Embryonic facial prominence (tissue), 1 donor: ENCODE measurements around the gene CGB2.
"Not testable (repeated sequence)": the region's sequence is repeated elsewhere in the genome, so short reads cannot be mapped to it uniquely, and the experiment has no call there.

Source experiments
- DNase-seq: peaks from one replicate; pipeline ENCODE4 v3.0.0-alpha.2; 2016; ENCODE audit errors: extremely low spot score

The CGB2 gene

DNA sequence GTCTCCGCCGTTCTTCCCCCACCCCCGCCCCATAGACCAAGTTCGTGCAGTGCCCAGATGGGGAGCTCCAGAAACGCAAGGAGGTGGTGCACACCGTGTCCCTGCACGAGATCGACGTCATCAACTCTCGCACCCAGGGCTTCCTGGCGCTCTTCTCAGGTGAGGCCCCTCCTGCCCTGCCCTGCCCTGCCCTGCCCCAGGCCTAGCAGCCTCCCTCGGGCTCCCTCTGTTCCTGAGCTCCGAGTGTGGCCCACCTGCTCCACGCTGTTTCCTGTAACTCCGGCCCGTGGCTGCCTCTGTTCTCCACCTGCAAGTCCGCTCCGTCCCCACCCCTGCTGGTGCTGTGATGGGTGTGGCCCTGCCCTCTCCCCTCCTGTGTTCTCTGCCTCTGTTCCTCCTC lies 21.2 kb upstream of the CGB2 start:
- DNase-seq = no peak

DNA sequence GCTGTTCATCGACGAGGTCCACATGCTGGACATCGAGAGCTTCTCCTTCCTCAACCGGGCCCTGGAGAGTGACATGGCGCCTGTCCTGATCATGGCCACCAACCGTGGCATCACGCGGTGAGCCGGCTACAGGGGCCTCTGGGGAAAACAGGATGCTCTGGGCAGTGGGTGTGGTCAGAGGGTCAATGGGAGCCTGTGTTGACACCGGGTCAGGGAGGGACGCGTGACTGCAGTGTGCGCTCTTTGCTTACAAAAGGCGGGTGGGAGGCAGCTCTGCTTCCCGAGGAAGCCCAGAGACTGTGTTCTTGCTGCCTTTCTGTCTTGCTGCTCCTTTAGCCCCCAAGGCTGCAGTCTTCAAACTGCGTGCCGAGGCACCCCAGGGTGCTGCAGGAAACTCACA lies 20.5 kb upstream of the CGB2 start:
- no peak for DNase-seq

DNA sequence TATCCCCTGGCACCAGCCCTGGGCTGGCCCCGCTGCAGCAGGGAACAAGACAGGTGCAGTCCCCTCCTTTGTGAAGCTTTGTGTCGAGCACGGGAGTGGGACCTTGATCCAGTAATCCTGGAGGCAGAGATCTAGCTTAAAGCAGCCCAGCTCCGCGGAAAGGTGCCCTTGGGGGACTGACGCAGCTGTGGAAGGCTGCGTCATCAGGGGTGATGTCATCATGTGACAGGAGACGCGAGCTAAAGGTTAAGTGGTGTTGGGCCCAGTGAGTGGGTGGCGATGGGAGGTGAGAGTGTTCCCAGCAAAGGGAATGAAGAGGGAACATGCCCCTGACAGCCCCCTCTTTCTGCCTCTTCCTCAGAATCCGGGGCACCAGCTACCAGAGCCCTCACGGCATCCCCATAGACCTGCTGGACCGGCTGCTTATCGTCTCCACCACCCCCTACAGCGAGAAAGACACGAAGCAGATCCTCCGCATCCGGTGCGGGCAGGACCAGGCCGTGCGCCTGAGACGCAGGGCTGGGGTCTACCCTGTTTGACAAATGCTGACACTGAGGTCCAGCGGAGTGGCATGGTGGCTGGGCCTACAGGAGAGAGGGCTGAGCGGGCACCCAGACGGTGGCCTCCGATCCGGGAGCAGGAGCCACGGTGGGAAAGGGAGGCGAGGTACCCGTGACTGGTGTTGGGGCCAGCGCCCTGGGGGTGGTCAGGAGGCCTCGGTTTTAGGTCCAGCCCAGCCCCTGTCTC lies 17.4 kb upstream of the CGB2 start:
- no peak for DNase-seq

DNA sequence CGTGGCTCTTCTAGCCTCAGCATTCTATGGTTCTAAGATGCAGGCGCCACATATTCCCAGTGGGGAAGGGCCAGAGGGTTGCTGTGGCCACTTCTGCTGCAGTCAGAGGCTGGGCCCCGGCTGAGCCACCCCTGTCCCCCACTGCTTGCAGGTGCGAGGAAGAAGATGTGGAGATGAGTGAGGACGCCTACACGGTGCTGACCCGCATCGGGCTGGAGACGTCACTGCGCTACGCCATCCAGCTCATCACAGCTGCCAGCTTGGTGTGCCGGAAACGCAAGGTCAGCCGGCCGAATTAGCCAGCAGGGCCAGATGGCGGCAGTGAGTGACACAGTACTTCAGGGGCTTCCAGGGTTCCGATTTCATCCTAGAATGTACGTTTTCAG lies 16.8 kb upstream of the CGB2 start:
- DNase-seq = no peak

DNA sequence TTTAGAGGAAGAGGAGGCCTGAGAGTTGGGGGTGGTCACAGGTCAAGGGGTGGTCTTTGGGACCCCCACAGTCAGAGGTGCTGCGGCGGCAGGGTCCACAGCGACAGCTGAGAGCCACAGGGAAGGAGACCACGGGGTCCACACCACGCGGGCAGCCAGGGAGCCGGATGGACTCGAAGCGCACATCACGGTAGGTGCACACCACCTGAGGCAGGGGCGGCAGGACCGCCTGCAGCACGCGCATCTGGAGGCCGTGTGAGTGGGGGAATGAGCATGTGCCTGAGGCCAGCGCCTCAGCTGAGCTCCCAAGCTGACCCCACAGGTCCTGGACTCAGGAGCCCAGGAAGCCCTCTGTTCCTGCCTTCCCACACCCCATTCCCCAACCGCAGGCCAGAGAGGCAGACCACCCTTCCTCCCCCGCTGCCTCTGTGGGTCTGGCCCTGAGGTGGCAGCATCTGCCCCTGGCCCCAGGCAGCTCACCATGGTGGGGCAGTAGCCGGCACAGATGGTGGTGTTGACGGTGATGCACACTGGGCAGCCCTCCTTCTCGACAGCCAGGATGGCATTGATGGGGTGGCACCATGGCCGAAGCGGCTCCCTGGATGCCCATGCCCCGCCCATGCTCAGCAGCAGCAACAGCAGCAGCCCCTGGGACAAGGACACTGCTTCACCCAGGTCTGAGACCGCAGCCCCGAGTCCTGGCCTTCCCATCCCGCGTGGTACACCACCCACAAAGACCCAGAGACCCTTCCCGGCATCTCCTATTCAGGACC lies 15.4 kb upstream of the CGB2 start:
- DNase-seq = no peak

DNA sequence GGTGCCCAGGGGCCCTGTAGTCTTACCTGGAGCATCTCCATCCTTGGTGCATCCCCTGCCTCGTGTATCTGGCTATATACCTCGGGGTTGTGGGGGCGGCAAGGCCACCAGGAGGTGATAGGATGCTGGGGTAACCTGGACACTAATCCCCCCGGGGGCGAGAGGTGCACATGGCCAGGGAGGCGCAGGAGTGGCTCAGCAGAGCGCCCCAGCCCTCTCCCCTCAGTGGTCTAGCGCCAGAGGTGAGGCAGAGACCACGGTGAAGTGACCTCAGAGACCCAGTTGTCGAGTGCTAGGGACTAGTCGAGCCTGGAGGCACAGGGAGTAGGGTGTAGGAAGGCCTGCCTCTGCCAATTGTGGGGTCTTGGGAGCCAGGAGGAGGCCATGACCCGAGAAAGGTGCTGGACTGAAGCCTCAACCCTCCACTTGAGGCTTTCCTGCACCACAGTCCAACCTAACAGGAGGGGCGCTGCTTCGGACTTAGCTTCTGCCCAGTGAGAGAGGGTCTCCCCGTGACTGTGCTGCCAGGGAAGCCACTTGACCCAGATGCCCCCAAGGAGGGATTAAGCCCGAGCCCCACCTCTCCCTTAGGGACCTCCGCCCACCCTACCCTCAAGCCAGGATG lies 14.5 kb upstream of the CGB2 start, which contains the start of gene LHB:
TSS of gene LHB (minus strand) at position 51 of the 625 bp plus-strand sequence. CDS start at position 41, 10 bp downstream.
- DNase-seq = no peak

DNA sequence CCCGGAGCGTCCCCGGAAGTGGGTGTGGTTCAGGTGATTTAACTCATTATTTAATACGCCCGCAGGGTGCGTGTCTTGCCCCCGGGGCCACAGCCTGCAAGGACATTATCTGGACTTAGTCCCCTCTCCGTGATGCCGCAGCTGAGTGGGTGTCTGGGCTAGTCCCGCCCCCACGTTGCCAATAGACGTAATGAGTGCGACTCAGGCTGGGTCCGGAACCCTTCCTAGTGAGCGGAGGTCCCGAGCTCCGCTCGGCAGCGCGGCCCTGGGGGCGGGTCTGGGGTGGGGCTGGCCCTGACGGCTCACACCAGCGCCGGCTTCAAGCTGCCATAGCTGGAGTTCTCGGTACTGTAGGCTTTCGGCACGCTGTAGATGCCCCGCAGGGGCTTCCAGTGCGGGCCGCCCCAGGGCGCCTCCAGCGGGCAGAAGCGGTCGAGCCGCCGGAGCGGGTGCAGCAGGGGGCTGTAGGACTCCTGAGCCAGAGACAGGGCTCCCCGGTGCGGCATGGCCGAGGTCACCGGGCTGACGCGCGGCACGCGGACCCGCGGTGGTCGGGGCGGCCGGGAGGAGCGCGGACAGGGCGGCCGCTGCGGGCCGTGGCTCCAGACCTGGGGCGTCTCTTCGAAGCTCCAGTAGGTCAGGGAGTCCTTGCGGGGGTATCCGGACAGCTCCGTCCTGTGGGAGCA lies 13.9 kb upstream of the CGB2 start:
- DNase-seq = no peak

DNA sequence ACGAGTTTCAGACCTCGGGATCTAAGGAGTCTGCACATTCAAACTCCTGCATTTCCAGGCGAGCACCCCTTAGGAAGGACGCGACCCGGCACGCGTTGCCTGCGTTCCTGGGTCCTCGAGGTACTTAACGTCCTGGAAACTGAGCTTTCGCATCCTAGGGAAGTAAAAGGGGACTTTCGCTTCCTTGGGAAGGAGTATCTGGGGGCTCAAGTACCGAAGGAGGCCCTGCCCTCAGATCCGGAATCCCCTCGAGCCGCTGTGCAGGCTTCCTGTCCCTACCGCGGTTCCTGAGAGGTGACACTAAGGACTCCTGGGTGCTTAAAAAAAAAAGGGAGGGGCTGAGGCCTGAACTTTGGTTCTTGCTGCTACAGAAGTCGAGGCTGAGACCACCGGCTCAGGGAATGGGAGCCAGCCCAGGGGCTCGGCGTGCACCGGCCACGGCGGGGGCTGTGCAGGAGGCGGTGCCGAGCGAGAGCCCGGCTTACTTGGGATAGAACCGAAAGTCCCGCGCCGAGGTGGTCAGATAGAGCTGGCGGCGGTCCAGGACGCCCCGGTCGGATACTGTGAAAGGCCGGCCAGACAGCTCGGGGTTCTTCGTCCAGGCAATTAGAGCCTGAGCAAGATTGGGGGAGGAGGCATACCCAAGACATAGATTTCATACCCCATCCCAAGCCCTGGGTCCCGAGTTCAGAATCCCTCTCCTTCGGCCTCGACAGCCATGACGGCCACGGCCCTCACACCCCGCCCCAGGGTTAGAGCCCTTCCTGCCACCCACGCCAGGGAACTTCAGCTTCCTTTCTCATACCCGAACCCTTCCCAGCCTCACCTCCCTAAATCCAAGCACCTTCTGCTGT lies 13.1 kb upstream of the CGB2 start:
- not testable (repeated sequence) for DNase-seq

DNA sequence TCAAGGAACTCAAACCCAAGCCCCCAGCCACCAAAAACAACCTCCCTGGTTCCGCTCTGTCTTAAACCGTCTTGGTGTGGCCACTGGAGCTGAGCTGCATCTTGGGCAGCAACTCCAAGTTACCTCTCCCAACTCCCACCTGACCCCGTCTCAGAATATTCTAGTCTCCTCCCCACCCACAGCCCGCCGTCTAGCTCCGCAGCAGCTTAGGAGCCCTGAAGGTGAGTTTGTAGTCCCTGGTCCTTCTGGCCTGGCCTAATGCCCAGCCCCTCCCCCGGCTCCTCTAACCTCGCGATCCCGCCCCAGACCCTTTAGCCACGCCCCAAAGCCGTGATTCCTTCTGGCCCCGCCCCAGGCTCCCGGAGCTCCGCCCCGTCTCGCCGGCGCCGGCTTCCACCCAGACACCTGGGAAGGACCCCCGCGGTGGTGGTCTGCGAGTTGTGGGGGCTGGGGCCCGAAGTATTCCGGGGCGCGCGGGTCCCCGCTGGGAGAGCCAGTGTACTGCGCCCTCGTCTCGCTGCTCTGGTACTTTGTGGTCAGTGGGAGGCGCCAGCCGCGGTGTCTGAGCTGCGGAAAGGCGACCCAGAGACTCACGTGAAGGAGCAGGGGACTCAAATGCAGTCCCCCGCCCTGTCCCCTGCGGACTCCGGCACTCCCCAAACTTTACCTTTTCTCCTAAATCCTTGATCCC lies 12.3 kb upstream of the CGB2 start:
- no peak for DNase-seq

DNA sequence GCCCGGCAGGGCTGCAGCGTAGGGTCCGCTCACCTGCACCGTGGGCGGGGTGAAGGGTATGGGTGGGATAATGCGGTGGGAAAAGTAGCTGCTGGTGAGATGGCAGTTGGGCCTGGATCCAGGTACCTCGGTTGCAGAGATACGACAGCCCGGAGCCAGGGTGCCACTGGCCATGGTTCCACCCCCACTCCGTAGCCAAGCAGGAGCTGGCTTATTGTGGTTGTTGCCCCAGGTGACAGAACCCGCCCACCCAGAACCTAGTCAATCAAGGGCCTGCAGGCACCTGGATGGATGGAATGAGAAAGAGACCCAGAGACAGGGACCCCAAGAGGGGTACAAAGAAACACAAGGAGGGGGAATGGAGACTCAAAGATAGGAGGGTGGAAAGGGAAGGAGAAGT lies 11.3 kb upstream of the CGB2 start:
- no peak for DNase-seq

DNA sequence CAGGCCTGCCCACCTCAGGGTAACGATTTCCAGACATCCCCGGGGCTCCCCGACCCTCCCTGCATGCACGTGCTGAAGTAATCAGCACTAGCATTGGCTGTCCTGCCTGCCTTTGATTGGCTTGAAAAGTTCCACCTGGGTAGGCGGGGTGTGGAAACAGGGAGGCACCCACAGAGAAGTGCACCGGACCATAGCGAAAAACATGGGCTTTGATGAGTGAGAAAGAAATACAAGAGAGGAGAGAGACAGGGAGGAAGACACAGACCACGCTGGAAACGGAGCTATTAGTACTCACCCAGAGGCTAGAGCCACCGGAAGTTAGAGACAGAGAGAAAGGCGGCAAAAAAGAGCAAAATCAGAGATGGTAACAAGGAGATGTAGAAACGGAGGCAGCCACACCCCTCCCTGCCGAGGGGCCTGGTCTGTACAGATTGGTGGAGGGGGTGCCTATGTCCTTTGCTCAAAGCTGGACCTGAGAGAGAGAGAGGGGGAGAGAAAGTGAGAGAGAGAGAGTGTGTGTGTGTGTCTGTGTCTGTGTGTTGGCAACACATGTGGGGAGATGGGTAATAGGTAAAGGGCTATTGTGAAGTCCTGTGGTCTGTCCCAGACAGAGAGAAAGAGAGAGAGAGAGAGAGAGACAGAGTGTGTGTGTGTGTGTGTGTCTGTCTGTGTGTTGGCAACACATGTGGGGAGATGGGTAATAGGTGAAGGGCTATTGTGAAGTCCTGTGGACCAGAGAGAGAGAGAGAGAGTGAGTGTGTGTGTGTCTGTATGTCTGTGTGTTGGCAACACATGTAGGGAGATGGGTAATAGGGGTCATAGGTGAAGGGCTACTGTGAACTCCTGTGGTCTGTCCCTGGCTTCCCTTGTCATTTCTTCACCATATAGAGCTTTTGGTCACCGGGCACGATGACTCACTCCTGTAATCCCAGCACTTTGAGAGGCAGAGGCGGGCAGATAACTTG lies 10.5 kb upstream of the CGB2 start:
- DNase-seq = no peak

DNA sequence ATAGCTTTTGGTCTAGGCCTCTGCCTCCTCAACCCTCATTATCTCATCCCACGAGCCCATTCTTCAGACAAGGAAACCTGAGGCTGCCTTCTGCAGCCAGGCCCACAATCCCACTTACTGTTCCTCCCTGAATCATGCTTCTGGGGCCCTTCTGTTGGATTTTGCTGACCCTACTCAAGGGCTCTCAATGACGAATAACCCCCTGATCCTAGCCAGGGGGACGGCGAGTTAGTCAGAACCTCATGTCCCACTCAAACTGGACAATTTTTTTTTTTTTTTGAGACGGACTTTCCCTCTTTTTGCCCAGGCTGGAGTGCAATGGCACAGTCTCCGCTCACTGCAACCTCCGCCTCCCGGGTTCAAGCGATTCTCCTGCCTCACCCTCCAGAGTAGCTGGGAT lies 9.6 kb upstream of the CGB2 start:
- no peak for DNase-seq

DNA sequence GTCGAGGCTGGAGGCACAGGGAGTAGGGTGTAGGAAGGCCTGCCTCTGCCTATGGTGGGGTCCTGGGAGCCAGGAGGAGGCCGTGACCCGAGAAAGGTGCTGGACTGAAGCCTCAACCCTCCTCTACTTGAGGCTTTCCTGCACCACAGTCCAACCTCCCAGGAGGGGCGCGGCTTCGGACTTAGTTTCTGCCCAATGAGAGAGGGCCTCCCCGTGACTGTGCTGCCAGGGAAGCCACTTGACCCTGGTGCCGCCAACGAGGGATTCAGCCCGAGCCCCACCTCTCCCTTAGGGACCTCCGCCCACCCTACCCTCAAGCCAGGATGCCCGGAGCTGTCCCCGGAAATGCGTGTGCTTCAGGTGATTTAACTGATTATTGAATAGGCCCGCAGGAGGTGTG lies 7.5 kb upstream of the CGB2 start, which contains the start of gene CGB3:
TSS of gene CGB3 (minus strand) at position 101 of the 400 bp plus-strand sequence. CDS start 362 bp downstream, outside the sequence.
- not testable (repeated sequence) for DNase-seq

DNA sequence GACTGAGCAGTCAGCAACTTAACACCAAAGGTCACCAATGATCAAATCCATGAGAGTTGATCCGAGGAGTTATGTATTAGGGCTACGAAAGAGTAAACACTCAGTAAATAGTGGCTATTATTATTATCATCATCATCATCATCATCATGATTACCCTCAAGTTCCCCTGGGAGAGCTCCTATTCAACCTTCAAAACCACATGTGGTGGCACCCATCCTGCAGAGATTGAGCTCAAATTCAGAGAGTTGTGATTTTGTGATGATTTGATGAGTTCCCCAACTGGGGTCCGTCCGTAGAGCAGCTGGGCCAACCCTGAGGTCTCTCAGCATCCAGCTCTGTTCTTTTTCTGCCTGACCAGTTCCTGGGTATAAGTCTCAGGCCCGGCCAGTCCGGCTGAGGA lies 6.6 kb upstream of the CGB2 start:
- not testable (repeated sequence) for DNase-seq

DNA sequence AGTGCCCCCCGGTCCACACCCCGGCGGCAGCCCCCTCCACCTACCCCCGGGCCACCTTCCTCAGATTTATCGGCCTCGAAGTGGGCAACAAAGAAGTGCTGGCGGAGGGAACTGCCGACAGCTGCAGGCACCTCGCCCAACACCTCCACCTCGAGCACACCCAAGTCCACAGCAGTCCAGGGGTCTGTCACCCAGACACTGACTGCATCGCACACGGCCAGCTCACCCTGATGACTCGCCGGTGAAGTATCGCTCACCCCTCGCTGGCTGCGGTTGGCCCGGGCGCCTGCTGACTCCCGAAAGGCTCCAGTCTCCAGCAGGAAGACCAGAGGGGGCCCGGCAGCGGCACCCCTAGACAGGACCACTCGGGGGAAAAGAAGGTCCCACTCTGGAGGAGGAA lies 6.1 kb upstream of the CGB2 start:
- DNase-seq = not testable (repeated sequence)

DNA sequence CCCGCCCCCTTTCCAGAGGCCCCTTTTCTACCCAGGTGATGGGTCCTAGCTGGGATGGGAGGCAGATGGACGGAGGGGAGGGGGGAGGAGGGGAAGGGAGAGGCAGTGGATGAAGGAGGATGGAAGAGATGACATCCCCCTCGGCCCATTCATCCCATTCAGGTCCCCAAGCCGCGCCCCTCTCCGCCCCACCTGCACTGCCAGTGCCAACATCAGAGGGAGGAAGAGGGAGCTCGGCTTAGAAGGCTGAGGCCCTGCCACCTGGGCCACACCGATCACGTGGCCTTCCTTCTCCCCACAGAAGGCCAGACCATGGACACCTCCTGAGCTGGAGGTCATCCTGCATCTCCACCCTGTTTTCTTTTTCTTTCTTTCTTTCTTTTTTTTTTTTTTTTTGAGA lies 3.0 kb upstream of the CGB2 start:
- DNase-seq = not testable (repeated sequence)

DNA sequence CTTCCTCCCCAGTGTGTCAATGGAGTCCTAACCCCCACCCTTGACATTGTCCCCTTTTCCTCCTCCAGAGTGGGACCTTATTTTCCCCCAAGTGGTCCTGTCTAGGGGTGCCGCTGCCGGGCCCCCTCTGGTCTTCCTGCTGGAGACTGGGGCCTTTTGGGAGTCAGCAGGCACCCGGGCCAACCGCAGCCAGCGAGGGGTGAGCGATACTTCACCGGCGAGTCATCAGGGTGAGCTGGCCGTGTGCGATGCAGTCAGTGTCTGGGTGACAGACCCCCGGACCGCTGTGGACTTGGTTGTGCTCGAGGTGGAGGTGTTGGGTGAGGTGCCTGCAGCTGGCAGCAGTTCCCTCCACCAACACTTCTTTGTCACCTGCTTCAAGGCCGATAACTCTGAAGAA lies 1.9 kb upstream of the CGB2 start:
- not testable (repeated sequence) for DNase-seq

DNA sequence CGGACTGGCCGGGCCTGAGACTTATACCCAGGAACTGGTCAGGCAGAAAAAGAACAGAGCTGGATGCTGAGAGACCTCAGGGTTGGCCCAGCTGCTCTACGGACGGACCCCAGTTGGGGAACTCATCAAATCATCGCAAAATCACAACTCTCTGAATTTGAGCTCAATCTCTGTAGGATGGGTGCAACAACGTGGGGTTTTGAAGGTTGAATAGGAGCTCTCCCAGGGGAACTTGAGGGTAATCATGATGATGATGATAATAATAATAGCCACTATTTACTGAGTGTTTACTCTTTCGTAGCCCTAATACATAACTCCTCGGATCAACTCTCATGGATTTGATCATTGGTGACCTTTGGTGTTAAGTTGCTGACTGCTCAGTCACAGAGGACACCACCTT lies 1.4 kb upstream of the CGB2 start:
- not testable (repeated sequence) for DNase-seq

DNA sequence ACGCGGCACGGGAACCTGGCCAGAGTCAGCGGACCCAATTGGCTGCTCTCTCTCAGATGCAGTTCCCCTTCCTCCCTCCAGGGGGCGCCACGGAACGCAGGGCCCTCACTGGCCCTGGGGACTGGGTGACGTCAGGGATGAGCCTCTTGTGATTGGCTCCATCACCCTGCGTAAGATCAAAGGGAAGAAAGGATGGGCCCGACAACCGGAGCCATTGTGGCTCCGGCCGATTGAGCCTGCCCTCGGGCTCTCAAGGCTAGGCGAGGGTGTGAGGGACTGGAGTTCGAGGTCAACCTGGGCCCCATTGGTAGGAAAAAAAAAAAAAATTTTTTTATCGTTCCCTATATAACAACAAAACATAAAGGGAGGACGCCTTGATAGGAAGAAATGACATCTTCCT lies 5.1 kb downstream of the CGB2 start, which contains the start of gene CGB1:
TSS of gene CGB1 (minus strand) at position 81 of the 400 bp plus-strand sequence. CDS start 184 bp downstream, outside the sequence.
- not testable (repeated sequence) for DNase-seq
